ENCODE measurements around the gene P3H4. TPM values are rescaled to one million over a fixed set of nuclear protein-coding genes. Genes with fewer than 3 reads are reported as not detected.

Gene P3H4
- total RNA-seq, 1 experiment from 2014 or later: 24.0 TPM

GRCh38 chr17:41782142-41782541 lies 29.6 kb downstream of the P3H4 start:
- Histone ChIP-seq H3K14ac (ENCODE audit: insufficient read depth, low read length) (no peak overlapping the region), H3K79me2 (ENCODE audit: insufficient read depth, low read length) (no peaks in the 10 kb centered on the region; the same call in 1 of the 2 replicates), H3K18ac (ENCODE audit: insufficient read length, low read depth, low read length) (no peak overlapping the region), H2BK15ac (ENCODE audit: low read depth, low read length) (no peak overlapping the region), H2BK12ac (ENCODE audit: insufficient read length, low read depth, low read length) (no peak overlapping the region), H3K9me3 (ENCODE audit: control insufficient read depth, low read depth, low read length) (no peaks in the 10 kb centered on the region), H2AFZ (ENCODE audit: low read length) (no peak overlapping the region), H2BK20ac (ENCODE audit: low read depth, low read length, poor library complexity, severe bottlenecking) (no peak overlapping the region), H2BK5ac (ENCODE audit: insufficient read length, low read length) (no peak overlapping the region), H3K23me2 (ENCODE audit: insufficient read length, low read depth, low read length, poor library complexity, severe bottlenecking) (peaks cover 8% of the 10 kb centered on the region), H2AK5ac (ENCODE audit: insufficient read length, low read length) (no peak overlapping the region), H4K8ac (replicated peaks; ENCODE audit: insufficient read length, low read depth, low read length) (no peak overlapping the region), H3T11ph (ENCODE audit: low read length) (no peak overlapping the region), H3K27ac (ENCODE audit: insufficient read length, low read depth, low read length) (no peak overlapping the region), H4K20me1 (ENCODE audit: control insufficient read depth, insufficient read depth, insufficient read length) (no peaks in the 10 kb centered on the region), H3K4me2 (ENCODE audit: insufficient read depth, insufficient read length, low read length) (no peak overlapping the region), H3K27me3 (ENCODE audit: insufficient read depth, low read length) (no peaks in the 10 kb centered on the region), H3K56ac (ENCODE audit: insufficient read length, low read depth, low read length) (no peak overlapping the region), H3K4me1 (ENCODE audit: insufficient read depth, low read length) (peaks cover 2% of the 10 kb centered on the region; the same call in 1 of the 2 replicates), H3K4ac (ENCODE audit: low read depth, low read length) (no peak overlapping the region), H4K91ac (ENCODE audit: insufficient read length, low read depth, low read length) (no peak overlapping the region), H3K79me1 (ENCODE audit: insufficient read depth, low read depth, low read length, poor library complexity, severe bottlenecking) (no peaks in the 10 kb centered on the region), H4K5ac (ENCODE audit: insufficient read length, low read depth, low read length) (no peak overlapping the region), H3K23ac (ENCODE audit: insufficient read length, low read depth, low read length) (no peak overlapping the region), H3K9ac (ENCODE audit: extremely low read depth, insufficient read length, low read length) (no peak overlapping the region), H2BK120ac (ENCODE audit: low read depth, low read length, poor library complexity, severe bottlenecking) (no peak overlapping the region)
- TF ChIP-seq CTCF (conservative IDR thresholded peaks at IDR 0.05): no peak
- Mint-ChIP-seq H3K36me3 (ENCODE audit: insufficient read depth in 1 of 3, low read depth in 3 of 3) (peaks cover 8 to 16% (median 15%) of the 10 kb centered on the region in 3 experiments), H3K9me3 (no peaks in the 10 kb centered on the region; a peak in 1 of 5 replicates), H3K27ac (peak overlapping the region in 2 of 3 experiments; percentile 84 to 90; a peak in 5 of 7 replicates), H3K4me1 (peaks cover 36 to 50% of the 10 kb centered on the region in 2 experiments), H3K27me3 (ENCODE audit: low read depth) (no peaks in the 10 kb centered on the region), H3K4me3 (peak overlapping the region in 1 of 2 experiments; percentile 55; a peak in 2 of 5 replicates)
- DNase-seq: no peak
- no CpG with 5 or more reads among the region's 4 CpGs for WGBS (ENCODE audit: extremely low coverage, insufficient read length, low lambda C conversion rate)

Data from H9 (cell line).